HUES6 (cell line): ENCODE measurements around the gene SLC16A6.
"Not testable (repeated sequence)": the region's sequence is repeated elsewhere in the genome, so short reads cannot be mapped to it uniquely, and the experiment has no call there.

Experiments used
- H3K27ac ChIP-seq: 2 replicates; pipeline ENCODE4 v1.7.0; 2013; ENCODE audit warnings: low read depth, mild to moderate bottlenecking, low read length, inconsistent platforms
- H3K27me3 ChIP-seq: 2 replicates; pipeline ENCODE4 v1.6.1; 2013; ENCODE audit warnings: low read length; ENCODE audit not compliant: control insufficient read depth, insufficient read depth
- H3K36me3 ChIP-seq: 2 replicates; pipeline ENCODE4 v1.6.1; 2013; ENCODE audit warnings: low read length; ENCODE audit not compliant: control insufficient read depth, insufficient read depth
- H3K4me1 ChIP-seq: 2 replicates; pipeline ENCODE4 v1.6.1; 2013; ENCODE audit warnings: low read length; ENCODE audit not compliant: control insufficient read depth, insufficient read depth
- H3K4me3 ChIP-seq: 2 replicates; pipeline ENCODE4 v1.5.1; 2013; ENCODE audit warnings: low read depth, low read length
- H3K9ac ChIP-seq: one replicate; pipeline ENCODE4 v1.6.1; 2013; ENCODE audit warnings: mild to moderate bottlenecking, low read length
- H3K9me3 ChIP-seq: 2 replicates; pipeline ENCODE4 v1.6.1; 2013; ENCODE audit warnings: low read depth, low read length; ENCODE audit not compliant: control insufficient read depth, insufficient read depth

The SLC16A6 gene

DNA sequence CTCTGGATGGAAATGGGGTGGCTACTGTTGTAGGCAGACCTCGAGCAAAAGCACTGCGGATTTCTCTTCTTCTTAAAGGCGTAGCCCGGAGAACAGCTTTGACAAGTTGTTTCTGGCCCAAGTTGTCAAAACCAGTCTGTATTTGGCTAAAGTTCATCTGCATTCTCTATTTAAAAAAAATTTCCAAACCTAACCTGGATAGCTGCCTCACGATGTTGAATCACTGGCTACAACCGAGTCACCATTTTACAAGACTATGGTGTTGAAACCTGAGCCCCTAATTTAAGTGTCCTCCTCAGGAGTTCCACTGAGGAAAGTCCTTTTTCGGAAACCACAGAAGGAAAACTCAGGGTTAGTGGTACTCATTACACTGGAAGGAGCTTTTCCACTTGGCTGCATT lies 1.5 kb downstream of the SLC16A6 start:
- Histone ChIP-seq H3K9ac (no peak overlapping the region), H3K4me1 (peaks cover 37% of the 10 kb centered on the region), H3K9me3 (no peaks in the 10 kb centered on the region), H3K27me3 (peaks cover 52% of the 10 kb centered on the region), H3K36me3 (no peaks in the 10 kb centered on the region), H3K4me3 (0 out of 2 replicates have a peak overlapping the region, but pooled peaks have one; percentile 70), H3K27ac (no peak overlapping the region)

DNA sequence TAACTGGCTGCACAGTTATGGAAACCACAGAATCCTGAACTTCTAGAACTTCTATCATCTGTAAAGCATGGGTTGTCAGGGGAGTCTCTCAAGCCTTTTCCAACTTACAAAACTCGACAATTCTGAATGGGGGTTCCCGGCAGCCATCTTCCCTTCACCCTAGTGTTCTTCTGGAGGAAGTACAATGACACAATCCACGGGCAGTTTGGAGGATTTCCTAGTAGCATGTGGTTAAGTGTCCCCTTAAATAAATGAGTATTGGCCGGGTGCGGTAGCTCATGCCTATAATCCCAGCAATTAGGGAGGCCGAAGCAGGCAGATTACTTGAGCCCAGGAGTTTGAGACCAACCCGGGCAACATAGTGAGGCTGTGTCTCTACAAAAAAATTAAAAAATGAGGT lies 2.1 kb downstream of the SLC16A6 start:
- Histone ChIP-seq H3K9ac (no peak overlapping the region), H3K36me3 (no peaks in the 10 kb centered on the region), H3K27ac (no peak overlapping the region), H3K27me3 (peaks cover 48% of the 10 kb centered on the region), H3K9me3 (no peaks in the 10 kb centered on the region), H3K4me3 (no peak overlapping the region), H3K4me1 (peaks cover 30% of the 10 kb centered on the region)

GRCh38 chr17:68288375-68288774 lies 2.6 kb downstream of the SLC16A6 start:
- Histone ChIP-seq H3K27ac (no peak overlapping the region), H3K4me3 (no peak overlapping the region), H3K27me3 (peaks cover 44% of the 10 kb centered on the region), H3K36me3 (no peaks in the 10 kb centered on the region), H3K9me3 (no peaks in the 10 kb centered on the region), H3K9ac (no peak overlapping the region), H3K4me1 (peaks cover 26% of the 10 kb centered on the region)

- H3K27ac ChIP-seq, H3K4me1 ChIP-seq, H3K9ac ChIP-seq, H3K36me3 ChIP-seq, H3K4me3 ChIP-seq, H3K27me3 ChIP-seq: not testable (repeated sequence)
- H3K9me3 ChIP-seq, result peaks cover 15% of the 10 kb centered on the region
Measured at GRCh38 chr17:68281965-68282364, 9.0 kb downstream of the SLC16A6 start.

DNA sequence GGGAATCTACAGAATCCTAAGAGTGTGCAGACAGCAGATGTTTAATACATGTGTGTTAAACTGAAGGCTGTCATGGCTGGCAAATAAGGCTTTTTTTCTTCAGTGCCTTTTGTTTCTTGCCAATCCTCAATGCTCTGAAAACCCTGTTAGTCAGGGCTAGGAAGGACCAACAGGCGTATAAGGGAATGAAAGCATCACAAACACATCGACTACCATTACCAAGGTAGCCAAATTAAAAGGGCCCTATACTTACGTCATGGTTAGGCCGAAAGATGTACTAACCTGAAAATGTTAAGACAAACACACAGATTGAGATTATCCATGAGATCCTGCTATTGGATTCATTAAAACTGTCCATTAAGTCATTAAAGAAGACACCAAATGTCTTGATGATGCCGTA lies 13.1 kb downstream of the SLC16A6 start:
- H3K4me1 ChIP-seq, result no peaks in the 10 kb centered on the region
- H3K27me3 ChIP-seq, result no peaks in the 10 kb centered on the region
- no peak overlapping the region for H3K27ac ChIP-seq
- H3K4me3 ChIP-seq, result no peak overlapping the region
- no peaks in the 10 kb centered on the region for H3K36me3 ChIP-seq
- no peak overlapping the region for H3K9ac ChIP-seq
- H3K9me3 ChIP-seq, result peaks cover 15% of the 10 kb centered on the region

GRCh38 chr17:68276339-68276738 lies 14.6 kb downstream of the SLC16A6 start:
- not testable (repeated sequence) for H3K27ac ChIP-seq, H3K9ac ChIP-seq, H3K27me3 ChIP-seq, H3K36me3 ChIP-seq, H3K4me1 ChIP-seq, H3K4me3 ChIP-seq
- peaks cover 15% of the 10 kb centered on the region for H3K9me3 ChIP-seq

- H3K9me3 ChIP-seq, result peaks cover 10% of the 10 kb centered on the region
- H3K9ac ChIP-seq, result no peak overlapping the region
- H3K27me3 ChIP-seq, result no peaks in the 10 kb centered on the region
- H3K27ac ChIP-seq, result no peak overlapping the region
- no peaks in the 10 kb centered on the region for H3K36me3 ChIP-seq
- no peak overlapping the region for H3K4me3 ChIP-seq
- no peaks in the 10 kb centered on the region for H3K4me1 ChIP-seq
Measured at GRCh38 chr17:68273722-68274121, 17.2 kb downstream of the SLC16A6 start.

- not testable (repeated sequence) for H3K36me3 ChIP-seq, H3K27ac ChIP-seq, H3K4me3 ChIP-seq, H3K4me1 ChIP-seq, H3K9me3 ChIP-seq, H3K9ac ChIP-seq, H3K27me3 ChIP-seq
Measured at GRCh38 chr17:68265833-68266232, 25.1 kb downstream of the SLC16A6 start.

GRCh38 chr17:68263101-68263681 lies 27.7 kb downstream of the SLC16A6 start:
- not testable (repeated sequence) for H3K9ac ChIP-seq, H3K27ac ChIP-seq, H3K9me3 ChIP-seq, H3K4me1 ChIP-seq, H3K27me3 ChIP-seq, H3K4me3 ChIP-seq, H3K36me3 ChIP-seq

DNA sequence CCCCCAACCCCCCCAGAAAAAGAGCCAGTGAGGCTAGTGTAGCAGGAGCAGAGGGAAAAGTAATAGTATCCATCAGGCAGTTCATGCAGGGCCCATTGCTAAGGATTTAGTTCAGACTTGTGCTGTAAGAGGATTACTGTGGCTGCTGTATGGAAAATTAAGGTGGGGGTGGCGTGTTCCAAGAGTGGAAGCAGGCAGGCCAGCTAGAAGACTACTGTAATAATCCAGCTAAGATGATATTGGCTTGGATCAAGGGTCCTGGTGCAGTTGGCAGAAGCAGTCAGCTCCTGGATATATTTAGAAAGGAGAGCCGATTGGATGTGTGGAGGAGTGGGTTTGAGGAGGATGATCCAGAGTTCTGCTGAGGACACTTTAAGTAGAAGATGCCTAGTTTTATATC lies 28.5 kb downstream of the SLC16A6 start:
- not testable (repeated sequence) for H3K36me3 ChIP-seq, H3K4me3 ChIP-seq, H3K27me3 ChIP-seq, H3K9me3 ChIP-seq, H3K27ac ChIP-seq, H3K4me1 ChIP-seq, H3K9ac ChIP-seq

- Histone ChIP-seq H3K36me3 (peaks cover 16% of the 10 kb centered on the region), H3K4me3 (no peak overlapping the region), H3K27ac (no peak overlapping the region), H3K9ac (no peak overlapping the region), H3K9me3 (no peaks in the 10 kb centered on the region), H3K4me1 (no peaks in the 10 kb centered on the region), H3K27me3 (no peaks in the 10 kb centered on the region)
Measured at GRCh38 chr17:68260051-68260762, 30.7 kb downstream of the SLC16A6 start.
